PC-3 (cell line): ENCODE measurements around the gene SRRM1. TPM values are rescaled to one million over a fixed set of nuclear protein-coding genes. Genes with fewer than 3 reads are reported as not detected.

Experiments
- ATAC-seq: fragments of 200-7000 bp; cut with Tn5 transposase; 2 replicates; pipeline ENCODE4 v1.9.1; 2020; ENCODE audit warnings: mild to moderate bottlenecking, moderate library complexity
- BruUV-seq: library from RNA; stranded (reverse); fragments of 400-500 nt; replicated peaks from 2 replicates; lab custom pipeline; 2021; lab: Mats Ljungman, UMichigan
- CTCF ChIA-PET: fragments of 300-600 bp; sonication (Branson Sonifier 250); formaldehyde crosslinking; loops from one replicate; lab custom pipeline; 2022; ENCODE audit warnings: antibody characterized with exemption; lab: Charles Lee
- POLR2A ChIA-PET: fragments of 300-600 bp; sonication (Branson Sonifier 250); formaldehyde crosslinking; loops from one replicate; lab custom pipeline; 2022; ENCODE audit warnings: antibody characterized with exemption; ENCODE audit not compliant: unreplicated experiment; lab: Charles Lee
- DNase-seq: peaks from one replicate; pipeline ENCODE4 v3.0.0-alpha.2; 2015
- H2AFZ ChIP-seq: fragments of 300-600 bp; sonication (generic); 2 replicates; pipeline ENCODE4 v1.6.0; 2016; ENCODE audit warnings: antibody characterized with exemption, low read length
- H3F3A ChIP-seq: fragments of 300-600 bp; sonication (generic); one replicate; pipeline ENCODE4 v1.6.0; 2017; ENCODE audit warnings: antibody characterized with exemption, low read length, control low read depth, mild to moderate bottlenecking; ENCODE audit not compliant: unreplicated experiment
- H3K27ac ChIP-seq: fragments of 300-600 bp; sonication (generic); 2 replicates; pipeline ENCODE4 v1.5.1; 2016; ENCODE audit warnings: mild to moderate bottlenecking, low read length
- H3K27me3 ChIP-seq: fragments of 300-600 bp; sonication (generic); 2 replicates; pipeline ENCODE4 v1.6.1; 2016; ENCODE audit warnings: low read length, mixed read lengths
- H3K36me3 ChIP-seq: fragments of 300-600 bp; sonication (generic); 2 replicates; pipeline ENCODE4 v1.6.1; 2016; ENCODE audit warnings: low read depth, mixed run types, low read length, mixed read lengths
- H3K4me1 ChIP-seq: fragments of 300-600 bp; sonication (generic); 2 replicates; pipeline ENCODE4 v1.5.1; 2016; ENCODE audit warnings: low read length; ENCODE audit not compliant: insufficient read depth
- H3K4me2 ChIP-seq: fragments of 300-600 bp; sonication (generic); 2 replicates; pipeline ENCODE4 v1.6.0; 2016; ENCODE audit warnings: low read length
- H3K4me3 ChIP-seq: fragments of 300-600 bp; sonication (generic); 2 replicates; pipeline ENCODE4 v1.5.1; 2016; ENCODE audit warnings: mild to moderate bottlenecking, low read length, mixed read lengths
- H3K79me2 ChIP-seq: fragments of 300-600 bp; sonication (generic); 2 replicates; pipeline ENCODE4 v1.6.1; 2017; ENCODE audit warnings: low read length, mixed read lengths
- H3K9ac ChIP-seq: fragments of 300-600 bp; sonication (generic); 2 replicates; pipeline ENCODE4 v1.6.0; 2016; ENCODE audit warnings: mild to moderate bottlenecking, low read length
- H3K9me2 ChIP-seq: fragments of 300-600 bp; sonication (generic); replicated peaks from 2 replicates; pipeline ENCODE4 v1.6.1; 2016; ENCODE audit warnings: mixed run types, low read length, mixed read lengths
- H3K9me3 ChIP-seq: fragments of 300-600 bp; sonication (generic); 2 replicates; pipeline ENCODE4 v1.6.1; 2016; ENCODE audit warnings: low read length, mixed read lengths
- H4K20me1 ChIP-seq: fragments of 300-600 bp; sonication (generic); 2 replicates; pipeline ENCODE4 v1.6.1; 2016; ENCODE audit warnings: low read length, mixed read lengths
- EZH2 ChIP-seq: fragments of 300-600 bp; sonication (generic); IDR thresholded peaks from one replicate; pipeline ENCODE4 v1.6.1; 2017; ENCODE audit warnings: antibody characterized with exemption, mild to moderate bottlenecking, low read length; ENCODE audit not compliant: unreplicated experiment
- EZH2phosphoT487 ChIP-seq: fragments of 300-600 bp; sonication (generic); IDR thresholded peaks from 2 replicates; pipeline ENCODE4 v1.6.1; 2018; ENCODE audit warnings: mild to moderate bottlenecking, antibody characterized with exemption, low read length, borderline replicate concordance
- intact Hi-C: fragments of 100-400 bp; cut with micrococcal nuclease; formaldehyde crosslinking; loops from 2 replicates; pipeline ENCODE4 v1.9.0; 2023
- total RNA-seq: library from RNA; depleted of rRNA; stranded (reverse); fragments of >200 nt; gene quantifications from 2 replicates; pipeline ENCODE4 v1.2.3, GENCODE V29; 2014
- TF ChIP-seq, protein P1 (sequence below): fragments of 300-600 bp; sonication (generic); conservative IDR thresholded peaks from 2 replicates; pipeline ENCODE4 v1.5.1; 2017; ENCODE audit warnings: antibody characterized with exemption, low read depth, mild to moderate bottlenecking, low read length

Gene SRRM1
- total RNA-seq, 1 experiment from 2014 or later, result 30.7 TPM

DNA sequence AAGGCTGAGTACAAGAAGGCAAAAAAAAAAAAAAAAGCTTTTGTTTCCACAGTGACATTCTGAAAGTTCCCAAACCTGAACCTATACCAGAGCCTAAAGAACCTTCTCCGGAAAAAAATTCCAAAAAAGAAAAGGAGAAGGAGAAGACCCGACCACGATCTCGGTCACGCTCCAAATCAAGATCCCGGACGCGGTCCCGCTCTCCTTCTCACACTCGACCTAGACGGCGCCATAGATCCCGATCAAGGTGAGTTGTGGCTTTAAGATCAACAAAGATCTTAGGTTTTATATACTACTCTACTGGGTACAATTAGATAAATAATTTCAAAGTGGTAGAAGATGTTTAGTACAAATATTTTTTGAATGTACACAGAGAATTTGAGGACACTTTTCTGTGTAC lies 9.3 kb downstream of the SRRM1 start:
- Histone ChIP-seq H3K9ac (no peak overlapping the region), H3K9me2 (no peaks in the 10 kb centered on the region), H3K4me1 (no peaks in the 10 kb centered on the region), H3K27me3 (no peaks in the 10 kb centered on the region), H2AFZ (no peak overlapping the region), H3K4me2 (no peak overlapping the region), H3K79me2 (peaks cover 73% of the 10 kb centered on the region), H3K4me3 (no peak overlapping the region), H3K36me3 (peaks cover 91% of the 10 kb centered on the region), H3K9me3 (no peaks in the 10 kb centered on the region), H3K27ac (no peak overlapping the region), H3F3A (peaks cover 7% of the 10 kb centered on the region), H4K20me1 (peaks cover 5% of the 10 kb centered on the region)
- ChIA-PET POLR2A (no interaction called here), CTCF (no interaction called here)
- TF ChIP-seq EZH2phosphoT487 (no peak), EZH2 (no peak)
- no peak for ATAC-seq
- BruUV-seq, result no TSS peak
- intact Hi-C loops, result no loop called here
- DNase-seq, result no peak

DNA sequence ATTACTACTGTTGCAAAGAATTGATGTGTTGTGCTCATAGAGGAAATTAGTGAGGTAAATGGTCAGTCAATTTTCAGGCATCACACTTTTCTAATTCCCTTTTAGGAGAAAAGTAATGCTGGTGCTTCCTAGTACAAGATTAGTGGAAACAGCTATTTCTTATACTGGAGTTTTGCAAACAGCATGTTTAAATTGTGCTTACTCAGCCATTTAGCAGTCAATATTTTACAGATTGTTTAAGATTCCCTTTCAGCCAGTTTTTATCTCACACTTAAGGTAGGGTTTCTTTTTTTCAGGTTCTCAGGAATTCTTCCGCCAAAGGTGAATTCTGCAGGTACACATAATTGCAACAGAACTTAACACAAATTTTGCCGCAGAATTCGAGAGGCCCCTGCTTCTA lies 10.9 kb downstream of the SRRM1 start:
- H3K9me2 ChIP-seq, result no peaks in the 10 kb centered on the region
- no peak overlapping the region for H2AFZ ChIP-seq
- intact Hi-C loops, result no loop called here
- no peaks in the 10 kb centered on the region for H3K27me3 ChIP-seq
- H3K36me3 ChIP-seq, result peaks cover 83% of the 10 kb centered on the region
- no peak for ATAC-seq
- no peak overlapping the region for H3K4me3 ChIP-seq
- H3F3A ChIP-seq, result peaks cover 4% of the 10 kb centered on the region
- no peaks in the 10 kb centered on the region for H3K9me3 ChIP-seq
- H3K9ac ChIP-seq, result no peak overlapping the region
- peaks cover 5% of the 10 kb centered on the region; the same call in 1 of the 2 replicates for H4K20me1 ChIP-seq
- TF ChIP-seq EZH2 (no peak), EZH2phosphoT487 (no peak)
- TF ChIP-seq, protein P1, sequence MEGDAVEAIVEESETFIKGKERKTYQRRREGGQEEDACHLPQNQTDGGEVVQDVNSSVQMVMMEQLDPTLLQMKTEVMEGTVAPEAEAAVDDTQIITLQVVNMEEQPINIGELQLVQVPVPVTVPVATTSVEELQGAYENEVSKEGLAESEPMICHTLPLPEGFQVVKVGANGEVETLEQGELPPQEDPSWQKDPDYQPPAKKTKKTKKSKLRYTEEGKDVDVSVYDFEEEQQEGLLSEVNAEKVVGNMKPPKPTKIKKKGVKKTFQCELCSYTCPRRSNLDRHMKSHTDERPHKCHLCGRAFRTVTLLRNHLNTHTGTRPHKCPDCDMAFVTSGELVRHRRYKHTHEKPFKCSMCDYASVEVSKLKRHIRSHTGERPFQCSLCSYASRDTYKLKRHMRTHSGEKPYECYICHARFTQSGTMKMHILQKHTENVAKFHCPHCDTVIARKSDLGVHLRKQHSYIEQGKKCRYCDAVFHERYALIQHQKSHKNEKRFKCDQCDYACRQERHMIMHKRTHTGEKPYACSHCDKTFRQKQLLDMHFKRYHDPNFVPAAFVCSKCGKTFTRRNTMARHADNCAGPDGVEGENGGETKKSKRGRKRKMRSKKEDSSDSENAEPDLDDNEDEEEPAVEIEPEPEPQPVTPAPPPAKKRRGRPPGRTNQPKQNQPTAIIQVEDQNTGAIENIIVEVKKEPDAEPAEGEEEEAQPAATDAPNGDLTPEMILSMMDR, result no peak
- ChIA-PET CTCF (no interaction called here), POLR2A (no interaction called here)
- H3K79me2 ChIP-seq, result peaks cover 68% of the 10 kb centered on the region
- no peaks in the 10 kb centered on the region for H3K4me1 ChIP-seq
- no TSS peak for BruUV-seq
- H3K4me2 ChIP-seq, result no peak overlapping the region
- no peak overlapping the region for H3K27ac ChIP-seq
- no peak for DNase-seq

DNA sequence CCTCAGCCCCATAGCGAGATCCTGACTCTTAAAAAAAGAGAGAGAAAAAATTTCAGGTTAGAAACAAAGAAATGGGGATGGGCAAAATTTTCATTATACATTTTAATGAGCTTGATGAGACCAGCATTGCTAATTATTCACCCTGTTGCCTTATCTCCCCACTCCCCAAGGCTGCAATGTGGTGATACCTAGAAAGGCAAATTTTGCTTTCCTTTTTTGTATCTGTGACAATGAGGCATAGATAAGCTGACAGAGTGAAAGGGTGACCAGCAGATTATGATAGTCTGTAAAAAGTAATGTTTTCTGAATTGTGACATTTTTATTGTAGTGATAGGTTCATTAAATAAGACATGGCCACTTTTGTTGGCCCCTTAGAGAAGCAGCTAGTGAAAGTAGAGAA lies 12.9 kb downstream of the SRRM1 start:
- peaks cover 17% of the 10 kb centered on the region; the same call in 1 of the 2 replicates for H4K20me1 ChIP-seq
- no peak overlapping the region for H3K4me3 ChIP-seq
- intact Hi-C loops, result no loop called here
- CTCF ChIA-PET, result no interaction called here
- H3K9ac ChIP-seq, result no peak overlapping the region
- DNase-seq (no peak), ATAC-seq (no peak)
- BruUV-seq, result no TSS peak
- no peaks in the 10 kb centered on the region for H3K9me3 ChIP-seq
- peaks cover 74% of the 10 kb centered on the region for H3K79me2 ChIP-seq
- H3K36me3 ChIP-seq, result peaks cover 84% of the 10 kb centered on the region
- no peaks in the 10 kb centered on the region for H3K9me2 ChIP-seq
- H3K4me2 ChIP-seq, result no peak overlapping the region
- H3K27me3 ChIP-seq, result no peaks in the 10 kb centered on the region
- H3K4me1 ChIP-seq, result no peaks in the 10 kb centered on the region
- peaks cover 4% of the 10 kb centered on the region for H3F3A ChIP-seq
- H3K27ac ChIP-seq, result no peak overlapping the region
- H2AFZ ChIP-seq, result no peak overlapping the region
- POLR2A ChIA-PET, result no interaction called here
- TF ChIP-seq, protein P1, result no peak
- TF ChIP-seq EZH2phosphoT487 (no peak), EZH2 (no peak)
